ENCODE data around the gene GPR31.

GRCh38 chr6:167113935-167114910 lies 43.6 kb downstream of the GPR31 start:
- TF ChIP-seq CTCF (IDR thresholded peaks at IDR 0.05) (no peak), ZNF121 (CRISPR knock-in tag; IDR thresholded peaks at IDR 0.05) (no peak), JUN (CRISPR knock-in tag; IDR thresholded peaks at IDR 0.05) (no peak), AFF4 (CRISPR knock-in tag; IDR thresholded peaks at IDR 0.05; ENCODE audit: borderline replicate concordance) (no peak), MYBL2 (CRISPR knock-in tag; IDR thresholded peaks at IDR 0.05) (no peak), E2F5 (CRISPR knock-in tag; IDR thresholded peaks at IDR 0.05) (no peak), JAZF1 (CRISPR knock-in tag; IDR thresholded peaks at IDR 0.05) (no peak), ZNF423 (CRISPR knock-in tag; IDR thresholded peaks at IDR 0.05) (no peak), TEAD4 (CRISPR knock-in tag; IDR thresholded peaks at IDR 0.05) (no peak)
- TF ChIP-seq, protein P1, sequence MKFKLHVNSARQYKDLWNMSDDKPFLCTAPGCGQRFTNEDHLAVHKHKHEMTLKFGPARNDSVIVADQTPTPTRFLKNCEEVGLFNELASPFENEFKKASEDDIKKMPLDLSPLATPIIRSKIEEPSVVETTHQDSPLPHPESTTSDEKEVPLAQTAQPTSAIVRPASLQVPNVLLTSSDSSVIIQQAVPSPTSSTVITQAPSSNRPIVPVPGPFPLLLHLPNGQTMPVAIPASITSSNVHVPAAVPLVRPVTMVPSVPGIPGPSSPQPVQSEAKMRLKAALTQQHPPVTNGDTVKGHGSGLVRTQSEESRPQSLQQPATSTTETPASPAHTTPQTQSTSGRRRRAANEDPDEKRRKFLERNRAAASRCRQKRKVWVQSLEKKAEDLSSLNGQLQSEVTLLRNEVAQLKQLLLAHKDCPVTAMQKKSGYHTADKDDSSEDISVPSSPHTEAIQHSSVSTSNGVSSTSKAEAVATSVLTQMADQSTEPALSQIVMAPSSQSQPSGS (CRISPR knock-in tag; IDR thresholded peaks at IDR 0.05; ENCODE audit: borderline replicate concordance, low read depth), result no peak
- TF ChIP-seq, protein P2, sequence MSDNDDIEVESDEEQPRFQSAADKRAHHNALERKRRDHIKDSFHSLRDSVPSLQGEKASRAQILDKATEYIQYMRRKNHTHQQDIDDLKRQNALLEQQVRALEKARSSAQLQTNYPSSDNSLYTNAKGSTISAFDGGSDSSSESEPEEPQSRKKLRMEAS (CRISPR knock-in tag; IDR thresholded peaks at IDR 0.05), result no peak
